Sciatic nerve (tissue), 2 donors: Measurements from ENCODE around the gene ABCA7. TPM values are rescaled to one million over a fixed set of nuclear protein-coding genes. Genes with fewer than 3 reads are reported as not detected.

Source experiments
- ATAC-seq: fragments of 200-7000 bp; cut with Tn5 transposase; one replicate; pipeline ENCODE4 v1.9.1; 2020; ENCODE audit warnings: mild to moderate bottlenecking, moderate library complexity
- DNase-seq: peaks from one replicate; pipeline ENCODE4 v3.0.0-alpha.2; 2020; ENCODE audit warnings: low spot score
- intact Hi-C: fragments of 100-400 bp; cut with DNase I; formaldehyde crosslinking; loops from one replicate; pipeline ENCODE4 v1.14.2; 2022
- total RNA-seq: library from RNA; stranded (reverse); fragmentation: NEBNext Ultra II Directional; extraction: Animal tissue kit (Norgen Biotek cat#: 25700); gene quantifications from one replicate; pipeline ENCODE4 v1.2.1, GENCODE V29; 2021
- donor health status: DM: no; HTN: no; CAD: no.
- donor health status: DM: no; HTN: no; CAD: no.

Gene ABCA7
- total RNA-seq, 1 donor from 2014 or later = 17.3 TPM

- DNase-seq = no peak
- peak; percentile 8 for ATAC-seq
- intact Hi-C loops = no loop called here
These were observed 12.9 kb upstream of the ABCA7 start for GRCh38 chr19:1026783-1027649.

GRCh38 chr19:1027650-1028061, 12.3 kb upstream of the ABCA7 start:
- intact Hi-C loops = no loop called here
- no peak for DNase-seq
- peak; percentile 13 for ATAC-seq

GRCh38 chr19:1028062-1028926, 11.6 kb upstream of the ABCA7 start:
- DNase-seq (no peak), ATAC-seq (peak; percentile 63)
- intact Hi-C loops = no loop called here

- intact Hi-C loops = no loop called here
- ATAC-seq (no peak), DNase-seq (no peak)
These were observed 7.5 kb upstream of the ABCA7 start for GRCh38 chr19:1032264-1032867.

- ATAC-seq (no peak), DNase-seq (no peak)
- intact Hi-C loops = loop anchor here (5.0 kb wide), 1 partner anchor 56 kb away; no protein-coding TSS in a partner anchor
These were observed 3.8 kb upstream of the ABCA7 start for GRCh38 chr19:1035998-1036621.

- ATAC-seq = no peak
- DNase-seq = no peak
- intact Hi-C loops = loop anchor here (5.0 kb wide), 1 partner anchor 55 kb away; no protein-coding TSS in a partner anchor
These were observed 2.3 kb upstream of the ABCA7 start for GRCh38 chr19:1037621-1038064.

GRCh38 chr19:1038978-1039645, 795 bp upstream of the ABCA7 start:
- intact Hi-C loops = loop anchor here (5.0 kb wide), 1 partner anchor 53 kb away; no protein-coding TSS in a partner anchor
- ATAC-seq = no peak
- no peak for DNase-seq

- intact Hi-C loops = no loop called here
- peak; percentile 91 for DNase-seq
- ATAC-seq = peak; percentile 66
These were observed 767 bp downstream of the ABCA7 start for GRCh38 chr19:1040476-1041271.

- intact Hi-C loops = no loop called here
- no peak for ATAC-seq
- no peak for DNase-seq
These were observed 1.4 kb downstream of the ABCA7 start for GRCh38 chr19:1041272-1041834.

- intact Hi-C loops = no loop called here
- peak; percentile 7 for ATAC-seq
- no peak for DNase-seq
These were observed 2.2 kb downstream of the ABCA7 start for GRCh38 chr19:1041835-1042685.

- intact Hi-C loops = no loop called here
- DNase-seq (no peak), ATAC-seq (peak; percentile 5)
These were observed 3.0 kb downstream of the ABCA7 start for GRCh38 chr19:1042689-1043511.

- intact Hi-C loops = no loop called here
- DNase-seq = no peak
- no peak for ATAC-seq
These were observed 5.3 kb downstream of the ABCA7 start for GRCh38 chr19:1045247-1045603.

GRCh38 chr19:1046117-1046626, 6.3 kb downstream of the ABCA7 start:
- intact Hi-C loops = no loop called here

GRCh38 chr19:1046836-1047695, 7.2 kb downstream of the ABCA7 start:
- intact Hi-C loops = no loop called here
- ATAC-seq (no peak), DNase-seq (no peak)

More at GRCh38 chr19:1046117-1046626, 6.3 kb downstream of the ABCA7 start:
- DNase-seq (no peak), ATAC-seq (no peak)
